ENCODE results near the gene BRPF1. TPM values are rescaled to one million over a fixed set of nuclear protein-coding genes. Genes with fewer than 3 reads are reported as not detected.

Gene BRPF1
- total RNA-seq, 2 donors from 2014 or later: 22.7 to 31.0 TPM

DNA sequence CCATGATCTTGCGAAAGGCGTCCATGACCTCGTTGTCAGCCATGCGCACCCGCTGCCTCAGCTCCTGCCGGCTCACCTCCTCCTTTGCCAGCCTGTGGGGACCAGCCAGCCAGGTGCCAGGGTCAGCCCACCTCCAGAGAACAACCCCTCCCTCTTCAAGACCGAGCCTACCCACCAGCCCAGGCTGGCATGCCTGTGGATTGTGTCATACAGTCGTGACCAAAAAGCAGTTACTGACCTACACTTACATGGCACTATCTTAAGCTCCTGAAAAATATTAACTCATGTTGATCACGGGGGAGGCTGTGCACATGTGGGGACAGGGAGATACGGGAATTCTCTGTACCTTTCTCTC, 48.9 kb downstream of the BRPF1 start:
- H3K4me3 Mint-ChIP-seq: peak overlapping the region; percentile 87

DNA sequence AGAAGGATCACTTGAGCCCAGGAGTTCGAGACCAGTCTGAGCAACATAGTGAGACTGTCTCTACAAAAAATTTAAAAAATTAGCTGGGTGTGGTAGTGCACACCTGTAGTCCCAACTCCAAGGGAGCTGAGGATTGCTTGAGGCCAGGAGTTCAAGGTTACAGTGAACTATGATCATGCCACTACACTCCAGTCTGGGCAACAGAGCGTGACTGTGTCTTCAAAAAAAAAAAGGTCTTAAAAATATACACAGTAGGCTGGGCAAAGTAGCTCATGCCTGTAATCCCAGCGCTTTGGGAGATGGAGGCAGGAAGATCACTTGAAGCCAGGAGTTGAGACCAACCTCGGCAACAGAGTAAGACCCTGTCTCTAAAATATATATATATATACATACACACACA, 49.4 kb downstream of the BRPF1 start:
- ATAC-seq (replicated peaks): no peak
- Mint-ChIP-seq H3K27me3 (no peaks in the 10 kb centered on the region), H3K36me3 (ENCODE audit: low read depth) (peaks cover 73% of the 10 kb centered on the region), H3K9me3 (peaks cover 3% of the 10 kb centered on the region), H3K4me3 (peak overlapping the region; percentile 87), H3K4me1 (peaks cover 37% of the 10 kb centered on the region), H3K27ac (peak overlapping the region; percentile 94)

More for the DNA sequence above, 48.9 kb downstream of the BRPF1 start:
- H3K27ac Mint-ChIP-seq: peak overlapping the region; percentile 94
- H3K4me1 Mint-ChIP-seq: peaks cover 38% of the 10 kb centered on the region
- ATAC-seq (replicated peaks): no peak
- peaks cover 3% of the 10 kb centered on the region for H3K9me3 Mint-ChIP-seq
- no peaks in the 10 kb centered on the region for H3K27me3 Mint-ChIP-seq
- peaks cover 68% of the 10 kb centered on the region for H3K36me3 Mint-ChIP-seq (ENCODE audit: low read depth)

DNA sequence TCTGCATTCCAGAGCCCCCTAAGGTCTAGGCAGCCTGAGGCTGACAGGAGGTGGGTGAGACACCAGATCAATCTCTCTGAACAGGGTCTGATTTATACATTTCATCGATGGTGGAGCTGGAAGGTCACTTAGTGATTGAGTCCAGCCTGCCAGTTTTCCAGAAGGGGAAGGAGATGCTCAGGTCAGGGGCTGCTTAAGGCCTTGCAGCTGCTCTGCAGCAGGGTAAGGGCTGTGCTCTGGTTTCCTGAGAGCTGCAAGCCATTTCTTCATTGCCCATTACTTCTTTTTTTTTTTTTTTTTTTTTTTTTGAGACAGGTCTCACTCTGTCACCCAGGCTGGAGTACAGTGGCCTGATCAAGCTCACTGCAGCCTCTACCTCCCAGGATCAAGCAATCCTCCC, 50.0 kb downstream of the BRPF1 start:
- H3K27ac Mint-ChIP-seq: peak overlapping the region; percentile 19
- peaks cover 32% of the 10 kb centered on the region for H3K4me1 Mint-ChIP-seq
- no peak for ATAC-seq (replicated peaks)
- H3K27me3 Mint-ChIP-seq: no peaks in the 10 kb centered on the region
- peak overlapping the region; percentile 87 for H3K4me3 Mint-ChIP-seq
- peaks cover 3% of the 10 kb centered on the region for H3K9me3 Mint-ChIP-seq
- peaks cover 79% of the 10 kb centered on the region for H3K36me3 Mint-ChIP-seq (ENCODE audit: low read depth)

DNA sequence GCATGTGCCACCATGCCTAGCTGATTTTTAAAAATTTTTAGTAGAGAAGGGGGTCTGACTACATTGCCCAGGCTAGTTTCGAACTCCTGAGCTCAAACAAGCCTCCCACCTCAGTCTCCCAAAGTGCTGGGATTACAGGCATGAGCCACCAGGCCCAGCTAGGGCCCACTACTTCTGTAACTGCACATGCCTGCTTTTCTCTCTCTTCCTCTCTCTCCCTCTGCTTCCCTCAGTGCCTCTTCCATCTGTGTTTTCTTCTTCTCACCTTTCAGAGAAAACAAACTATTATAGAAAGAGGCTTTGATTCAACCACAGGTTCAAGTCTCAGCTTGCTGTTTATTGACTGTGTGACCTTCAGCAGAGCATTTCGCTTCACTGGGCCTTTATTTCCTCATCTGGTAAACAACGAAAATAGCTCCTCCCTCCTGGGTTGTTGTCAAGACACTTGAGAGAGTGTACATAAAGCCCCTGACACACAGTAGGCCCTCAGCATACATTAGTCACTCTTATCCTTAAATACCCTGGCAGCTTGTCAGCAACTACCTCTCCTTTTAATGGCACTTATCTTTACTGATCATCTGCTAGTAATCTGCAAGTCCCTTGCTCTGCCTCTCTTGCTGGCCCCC, 50.6 kb downstream of the BRPF1 start:
- Mint-ChIP-seq H3K4me1 (peaks cover 28% of the 10 kb centered on the region), H3K9me3 (peaks cover 3% of the 10 kb centered on the region), H3K36me3 (ENCODE audit: low read depth) (peaks cover 85% of the 10 kb centered on the region)

DNA sequence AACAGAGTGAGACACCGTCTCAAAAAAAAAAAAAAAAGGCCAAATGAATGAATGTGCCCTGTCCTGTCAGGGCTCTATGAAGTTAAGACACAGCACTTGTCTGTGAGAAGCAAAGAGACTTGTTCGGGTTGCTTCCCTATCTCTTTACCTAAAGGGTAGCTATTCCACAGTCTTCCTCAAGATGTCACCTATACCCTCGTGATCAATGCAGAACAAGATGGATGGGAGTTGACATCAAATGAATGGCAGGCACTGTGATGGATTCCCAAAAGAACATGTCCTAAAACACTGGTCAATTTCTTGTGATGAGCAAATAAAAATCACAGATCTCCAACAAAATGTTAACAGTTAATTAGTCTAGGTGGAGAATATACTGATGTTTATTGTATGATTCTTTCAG, 51.2 kb downstream of the BRPF1 start:
- peaks cover 27% of the 10 kb centered on the region for H3K4me1 Mint-ChIP-seq
- no peak overlapping the region for H3K27ac Mint-ChIP-seq
- ATAC-seq (replicated peaks): no peak
- no peaks in the 10 kb centered on the region for H3K27me3 Mint-ChIP-seq
- no peak overlapping the region for H3K4me3 Mint-ChIP-seq
- peaks cover under 1% of the 10 kb centered on the region for H3K9me3 Mint-ChIP-seq
- H3K36me3 Mint-ChIP-seq (ENCODE audit: low read depth): peaks cover 92% of the 10 kb centered on the region

More for the DNA sequence above, 50.6 kb downstream of the BRPF1 start:
- ATAC-seq (replicated peaks): no peak
- Mint-ChIP-seq H3K27me3 (no peaks in the 10 kb centered on the region), H3K4me3 (peak overlapping the region; percentile 33), H3K27ac (peak overlapping the region; percentile 36)

GRCh38 chr3:9783954-9784353, 52.4 kb downstream of the BRPF1 start:
- ATAC-seq (replicated peaks): no peak
- peaks cover 19% of the 10 kb centered on the region for H3K4me1 Mint-ChIP-seq
- H3K36me3 Mint-ChIP-seq (ENCODE audit: low read depth): peaks cover 97% of the 10 kb centered on the region
- H3K4me3 Mint-ChIP-seq: no peak overlapping the region
- H3K27me3 Mint-ChIP-seq: no peaks in the 10 kb centered on the region
- no peak overlapping the region for H3K27ac Mint-ChIP-seq
- H3K9me3 Mint-ChIP-seq: no peaks in the 10 kb centered on the region

- H3K27me3 Mint-ChIP-seq: no peaks in the 10 kb centered on the region
- peaks cover 25% of the 10 kb centered on the region for H3K4me1 Mint-ChIP-seq
- H3K9me3 Mint-ChIP-seq: no peaks in the 10 kb centered on the region
- H3K27ac Mint-ChIP-seq: no peak overlapping the region
- ATAC-seq (replicated peaks): no peak
- H3K4me3 Mint-ChIP-seq: no peak overlapping the region
- H3K36me3 Mint-ChIP-seq (ENCODE audit: low read depth): peaks cover 97% of the 10 kb centered on the region
Measured at GRCh38 chr3:9784965-9785364, 53.4 kb downstream of the BRPF1 start.

- Mint-ChIP-seq H3K9me3 (no peaks in the 10 kb centered on the region), H3K36me3 (ENCODE audit: low read depth) (peaks cover 97% of the 10 kb centered on the region), H3K4me1 (peaks cover 27% of the 10 kb centered on the region), H3K27ac (no peak overlapping the region), H3K27me3 (no peaks in the 10 kb centered on the region), H3K4me3 (no peak overlapping the region)
- ATAC-seq (replicated peaks): no peak
Measured at GRCh38 chr3:9785602-9786001, 54.1 kb downstream of the BRPF1 start.

- peaks cover 28% of the 10 kb centered on the region for H3K4me1 Mint-ChIP-seq
- H3K36me3 Mint-ChIP-seq (ENCODE audit: low read depth): peaks cover 97% of the 10 kb centered on the region
- no peaks in the 10 kb centered on the region for H3K27me3 Mint-ChIP-seq
- H3K27ac Mint-ChIP-seq: peak overlapping the region; percentile 54
- H3K4me3 Mint-ChIP-seq: no peak overlapping the region
- H3K9me3 Mint-ChIP-seq: no peaks in the 10 kb centered on the region
- no peak for ATAC-seq (replicated peaks)
Measured at GRCh38 chr3:9786209-9786739, 54.7 kb downstream of the BRPF1 start.

- H3K4me3 Mint-ChIP-seq: peak overlapping the region; percentile 62
- H3K9me3 Mint-ChIP-seq: no peaks in the 10 kb centered on the region
- peaks cover 32% of the 10 kb centered on the region for H3K4me1 Mint-ChIP-seq
- peak overlapping the region; percentile 77 for H3K27ac Mint-ChIP-seq
- no peak for ATAC-seq (replicated peaks)
- peaks cover 97% of the 10 kb centered on the region for H3K36me3 Mint-ChIP-seq (ENCODE audit: low read depth)
- no peaks in the 10 kb centered on the region for H3K27me3 Mint-ChIP-seq
Measured at GRCh38 chr3:9786825-9787669, 55.5 kb downstream of the BRPF1 start.

- Mint-ChIP-seq H3K9me3 (no peaks in the 10 kb centered on the region), H3K4me3 (peak overlapping the region; percentile 62)
- peak; percentile 53 for ATAC-seq (replicated peaks)
Measured at GRCh38 chr3:9787714-9788113, 56.2 kb downstream of the BRPF1 start.

DNA sequence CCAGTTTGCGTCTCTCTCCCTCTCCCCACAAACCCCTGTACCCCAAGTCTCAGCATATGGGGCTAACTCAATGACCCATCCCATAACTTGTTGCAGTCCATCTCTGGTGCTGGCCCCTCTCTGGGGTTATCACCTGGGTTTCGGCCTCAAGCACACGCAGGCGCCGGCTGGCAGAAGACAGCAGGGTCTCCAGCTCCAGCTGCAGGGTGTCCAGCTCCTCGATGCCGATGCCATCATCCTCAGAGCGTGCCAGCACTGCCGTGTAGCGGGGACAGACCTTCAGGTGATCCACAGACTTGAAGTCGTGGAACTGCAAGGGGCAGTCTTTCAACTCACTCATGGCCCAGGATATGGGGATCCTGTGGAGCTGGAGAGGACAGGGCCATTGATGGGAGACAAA, 59.6 kb downstream of the BRPF1 start:
- Mint-ChIP-seq H3K9me3 (no peaks in the 10 kb centered on the region), H3K36me3 (ENCODE audit: low read depth) (peaks cover 97% of the 10 kb centered on the region), H3K4me1 (peaks cover 43% of the 10 kb centered on the region), H3K4me3 (peak overlapping the region; percentile 94), H3K27ac (peak overlapping the region; percentile 70), H3K27me3 (no peaks in the 10 kb centered on the region)
- ATAC-seq (replicated peaks): no peak

More at GRCh38 chr3:9787714-9788113, 56.2 kb downstream of the BRPF1 start:
- H3K27ac Mint-ChIP-seq: peak overlapping the region; percentile 77
- H3K27me3 Mint-ChIP-seq: no peaks in the 10 kb centered on the region
- H3K36me3 Mint-ChIP-seq (ENCODE audit: low read depth): peaks cover 97% of the 10 kb centered on the region
- peaks cover 32% of the 10 kb centered on the region for H3K4me1 Mint-ChIP-seq

GRCh38 chr3:9791790-9792404, 60.4 kb downstream of the BRPF1 start:
- Mint-ChIP-seq H3K4me3 (peak overlapping the region; percentile 94), H3K27ac (peak overlapping the region; percentile 98), H3K27me3 (no peaks in the 10 kb centered on the region), H3K36me3 (ENCODE audit: low read depth) (peaks cover 97% of the 10 kb centered on the region), H3K4me1 (peaks cover 43% of the 10 kb centered on the region), H3K9me3 (no peaks in the 10 kb centered on the region)
- no peak for ATAC-seq (replicated peaks)

- Mint-ChIP-seq H3K9me3 (no peaks in the 10 kb centered on the region), H3K27me3 (no peaks in the 10 kb centered on the region), H3K4me1 (peaks cover 40% of the 10 kb centered on the region)
Measured at GRCh38 chr3:9792405-9793160, 61.0 kb downstream of the BRPF1 start, which contains the start of the genes ARPC4 and TADA3. Gene ARPC4, plus strand, starts transcription at chr3:9793082. Its CDS starts 40 bp downstream, at chr3:9793122. Gene TADA3, minus strand, starts transcription at chr3:9792473. Its CDS starts 1,007 bp downstream, at chr3:9791466.

More at GRCh38 chr3:9792405-9793160, 61.0 kb downstream of the BRPF1 start, which contains the start of the genes ARPC4 and TADA3:
- Mint-ChIP-seq H3K4me3 (peak within 1 kb of the TSS; percentile 94), H3K27ac (peak within 1 kb of the TSS; percentile 98), H3K36me3 (ENCODE audit: low read depth) (peaks cover 97% of the 10 kb centered on the region)
- ATAC-seq (replicated peaks): peak; percentile 84
